Ascending aorta (tissue), 2 donors: Measurements from ENCODE around the gene ULK4. TPM values are rescaled to one million over a fixed set of nuclear protein-coding genes. Genes with fewer than 3 reads are reported as not detected.

Experiments
- DNase-seq, 2 donors: peaks; one replicate each; pipeline ENCODE4 v3.0.0-alpha.2; 2019; ENCODE audit warnings: low spot score in 2 of 2
- H3K27ac ChIP-seq, 2 donors: fragments of 200-600 bp; sonication (generic); one replicate each; pipeline ENCODE4 v1.5.1; 2016 to 2017; ENCODE audit warnings: mild to moderate bottlenecking in 1 of 2
- H3K27me3 ChIP-seq: fragments of 200-600 bp; sonication (generic); one replicate; pipeline ENCODE4 v1.5.1; 2017
- H3K36me3 ChIP-seq, 2 donors: fragments of 200-600 bp; sonication (generic); one replicate each; pipeline ENCODE4 v1.5.1; 2016
- H3K4me1 ChIP-seq, 2 donors: fragments of 200-600 bp; sonication (generic); one replicate each; pipeline ENCODE4 v1.5.1; 2016 to 2017; ENCODE audit warnings: mild to moderate bottlenecking in 1 of 2
- H3K4me3 ChIP-seq, 2 donors: fragments of 200-600 bp; sonication (generic); one replicate each; pipeline ENCODE4 v1.5.1; 2016 to 2017; ENCODE audit warnings: mild to moderate bottlenecking in 1 of 2
- H3K9me3 ChIP-seq, 2 donors: fragments of 200-600 bp; sonication (generic); one replicate each; pipeline ENCODE4 v1.5.1; 2016
- CTCF ChIP-seq, 3 experiments: fragments of 200-600 bp in 2 of 3; fragments of 450-650 bp in 1 of 3; sonication (generic) in 2 of 3; IDR thresholded peaks; one replicate each; pipeline ENCODE4 v1.5.1; 2016 to 2019; ENCODE audit warnings: antibody characterized with exemption in 3 of 3, mild to moderate bottlenecking in 1 of 3, moderate library complexity in 1 of 3
- intact Hi-C: fragments of 100-400 bp; cut with DNase I; formaldehyde crosslinking; loops from one replicate; pipeline ENCODE4 v1.15.1; 2023
- total RNA-seq: library from RNA; depleted of rRNA; stranded (reverse); fragments of >200 nt; gene quantifications from one replicate; pipeline ENCODE4 v1.1.0, GENCODE V29; 2016

The ULK4 gene
- total RNA-seq, 1 donor from 2014 or later = 4.2 TPM

DNA sequence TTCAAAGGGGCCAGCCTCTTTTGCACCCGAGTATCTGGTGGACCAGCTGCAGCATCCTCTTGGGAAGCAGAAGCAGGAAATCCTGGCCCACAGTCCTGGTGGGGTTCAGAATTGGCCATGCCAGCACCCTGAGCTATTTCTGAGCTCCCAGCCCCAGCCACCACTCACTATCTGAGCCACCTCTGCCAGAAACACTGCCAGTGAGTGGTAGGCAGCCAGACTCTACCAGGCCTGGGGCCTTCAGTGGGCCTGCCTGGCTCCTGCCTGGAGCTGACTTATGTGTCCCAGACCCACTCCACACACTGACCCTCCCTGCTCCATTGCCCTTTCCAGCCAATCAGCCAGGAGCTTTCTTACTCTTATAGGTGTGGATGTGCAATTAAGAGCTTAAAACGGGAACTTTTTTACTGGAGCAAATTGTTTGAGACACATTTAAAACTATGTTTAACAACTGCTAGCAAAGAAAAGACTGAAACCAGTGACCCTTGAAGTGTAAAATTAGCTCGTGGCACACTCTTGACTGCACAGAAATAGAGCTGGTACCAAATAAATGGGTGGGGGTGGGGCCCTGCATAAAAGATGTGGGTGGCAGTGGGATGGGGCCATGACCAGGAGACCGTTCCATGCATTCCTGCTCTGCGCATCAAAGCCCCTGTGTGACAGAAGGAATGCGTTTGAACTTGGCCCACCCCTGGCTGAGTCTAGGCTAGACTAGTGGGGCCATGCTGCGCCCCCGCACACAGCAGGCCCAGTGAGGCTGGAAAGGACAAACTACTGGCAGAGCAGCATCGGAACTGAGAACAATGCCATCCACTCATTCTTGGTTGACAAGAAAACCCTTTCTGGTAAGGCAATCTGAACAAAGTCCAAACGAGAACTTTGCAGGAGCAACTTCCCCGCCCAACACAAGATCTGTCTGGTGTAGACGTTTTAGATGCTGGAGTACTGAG, 714.6 kb downstream of the ULK4 start:
- TF ChIP-seq CTCF (IDR thresholded peaks at IDR 0.05) = no peak
- Histone ChIP-seq H3K27ac (peak overlapping the region in 1 of 2 donors; percentile 35), H3K9me3 (no peaks in the 10 kb centered on the region), H3K4me1 (no peaks in the 10 kb centered on the region), H3K4me3 (no peak overlapping the region), H3K27me3 (no peaks in the 10 kb centered on the region), H3K36me3 (peaks cover 0 to 8% of the 10 kb centered on the region in 2 donors)
- DNase-seq = no peak
- intact Hi-C loops = no loop called here

GRCh38 chr3:41244620-41245336, 717.1 kb downstream of the ULK4 start:
- Histone ChIP-seq H3K27ac (no peak overlapping the region), H3K36me3 (peaks cover 11 to 29% of the 10 kb centered on the region in 2 donors), H3K9me3 (no peaks in the 10 kb centered on the region), H3K4me3 (no peak overlapping the region), H3K27me3 (no peaks in the 10 kb centered on the region), H3K4me1 (no peaks in the 10 kb centered on the region)
- DNase-seq = no peak
- TF ChIP-seq CTCF (IDR thresholded peaks at IDR 0.05) = no peak
- intact Hi-C loops = no loop called here

DNA sequence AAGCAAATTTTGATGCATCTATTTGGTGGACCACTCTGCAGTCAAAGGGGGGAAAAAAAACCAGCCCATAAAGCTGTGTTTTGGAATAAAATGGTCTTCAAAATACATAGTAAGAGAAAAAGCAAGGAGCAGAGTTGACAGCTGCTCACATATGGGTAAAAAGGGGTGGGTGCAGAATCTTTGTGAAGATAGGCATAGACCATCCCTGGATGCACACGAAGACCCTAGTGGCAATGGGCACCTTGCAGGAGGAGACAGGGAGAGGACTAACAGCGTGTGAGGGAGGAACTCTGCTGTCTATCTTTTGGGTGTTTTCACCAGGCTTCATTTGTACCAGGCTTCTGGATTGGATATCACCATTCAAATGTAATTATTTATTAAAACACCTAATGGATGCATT, 718.7 kb downstream of the ULK4 start:
- intact Hi-C loops = no loop called here
- Histone ChIP-seq H3K27ac (no peak overlapping the region), H3K4me1 (no peaks in the 10 kb centered on the region), H3K27me3 (no peaks in the 10 kb centered on the region), H3K4me3 (no peak overlapping the region), H3K36me3 (peaks cover 15 to 44% of the 10 kb centered on the region in 2 donors), H3K9me3 (no peaks in the 10 kb centered on the region)
- TF ChIP-seq CTCF (IDR thresholded peaks at IDR 0.05) = no peak
- no peak for DNase-seq

GRCh38 chr3:41241800-41242571, 719.9 kb downstream of the ULK4 start:
- intact Hi-C loops = no loop called here
- Histone ChIP-seq H3K27me3 (no peaks in the 10 kb centered on the region), H3K36me3 (peaks cover 26 to 56% of the 10 kb centered on the region in 2 donors)

More at GRCh38 chr3:41241800-41242571, 719.9 kb downstream of the ULK4 start:
- Histone ChIP-seq H3K9me3 (no peaks in the 10 kb centered on the region), H3K4me1 (no peaks in the 10 kb centered on the region), H3K27ac (no peak overlapping the region), H3K4me3 (no peak overlapping the region)
- no peak for TF ChIP-seq CTCF (IDR thresholded peaks at IDR 0.05)
- DNase-seq = no peak
